GM12801 (cell line): ENCODE results near the gene RD3L.

Source experiments
- CTCF ChIP-seq: IDR thresholded peaks from one replicate; pipeline ENCODE4 v1.5.1; 2011; ENCODE audit warnings: control low read depth; ENCODE audit not compliant: insufficient read length; ENCODE audit errors: extremely low read depth

The RD3L gene

DNA sequence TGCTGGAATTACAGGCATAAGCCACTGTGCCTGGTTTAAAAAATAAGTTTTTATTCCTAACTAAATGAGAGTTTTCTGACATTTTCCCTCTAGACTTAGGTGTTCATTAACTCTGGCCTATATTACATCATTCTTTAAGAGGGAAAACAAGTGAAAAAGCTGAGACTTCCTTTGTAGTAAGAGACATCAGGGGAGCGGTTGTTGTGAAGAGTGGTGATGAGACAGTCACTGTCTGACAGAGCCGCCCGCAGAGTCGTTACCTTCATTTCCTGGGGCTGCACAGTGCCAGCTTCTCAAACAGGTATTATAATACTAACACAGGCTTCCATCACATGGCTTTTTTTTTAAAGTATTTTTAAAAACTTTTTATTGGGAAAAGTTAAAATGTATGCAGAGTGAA, 33.7 kb downstream of the RD3L start:
- no peak for TF ChIP-seq CTCF

DNA sequence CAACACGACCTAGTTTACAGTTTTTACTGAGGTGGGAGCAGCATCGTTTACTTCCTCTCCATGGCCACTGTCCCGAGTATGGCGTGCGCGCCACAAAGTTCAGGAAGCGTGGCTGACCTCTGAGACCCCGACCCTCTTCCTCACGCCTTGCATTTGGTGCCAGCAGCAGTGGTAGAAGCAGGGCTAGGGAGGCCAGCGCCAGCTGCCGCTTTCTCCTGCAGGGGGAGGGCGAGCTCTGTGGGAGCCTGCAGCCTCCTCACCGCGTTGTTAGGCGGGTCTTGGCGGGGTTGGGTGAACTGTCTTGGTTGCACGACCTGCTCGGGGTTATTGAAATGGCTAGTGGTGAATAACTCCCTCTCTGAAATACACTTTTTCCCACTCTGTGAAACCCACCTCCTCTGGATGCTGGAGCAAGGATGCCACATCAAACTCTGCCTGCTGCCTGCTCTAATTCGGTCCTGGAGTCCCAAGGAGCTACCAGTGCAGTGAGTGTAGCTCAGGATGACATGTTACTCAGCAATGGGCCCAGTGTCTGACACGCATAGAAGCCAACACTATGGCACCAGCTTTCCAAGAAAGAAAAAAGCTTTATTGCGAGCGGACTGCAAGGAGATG, 36.4 kb downstream of the RD3L start:
- TF ChIP-seq CTCF, result no peak

GRCh38 chr14:103904493-103905107, 37.7 kb downstream of the RD3L start:
- no peak for TF ChIP-seq CTCF

GRCh38 chr14:103899833-103900232, 42.5 kb downstream of the RD3L start:
- no peak for TF ChIP-seq CTCF

DNA sequence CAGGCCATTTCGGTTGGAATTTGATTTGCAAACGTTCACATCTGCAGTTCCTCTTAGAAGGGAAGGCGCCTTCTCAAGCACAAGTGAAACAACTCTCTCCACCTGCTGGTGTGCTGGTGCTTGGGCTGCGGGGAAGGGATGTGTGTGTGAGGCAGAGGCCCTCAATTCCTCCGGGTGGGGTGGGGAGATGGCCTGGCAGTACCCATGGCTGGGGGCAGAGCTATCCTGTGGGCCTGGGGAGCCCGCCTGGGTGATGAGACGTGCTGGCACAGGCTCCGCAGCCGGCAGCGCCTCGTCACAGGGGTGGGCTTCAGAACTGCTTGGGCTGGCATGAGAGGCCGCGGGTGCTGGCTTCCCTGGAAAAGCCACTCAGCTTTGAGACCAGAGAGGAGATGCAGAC, 43.0 kb downstream of the RD3L start:
- no peak for TF ChIP-seq CTCF

GRCh38 chr14:103898711-103899110, 43.6 kb downstream of the RD3L start:
- no peak for TF ChIP-seq CTCF

DNA sequence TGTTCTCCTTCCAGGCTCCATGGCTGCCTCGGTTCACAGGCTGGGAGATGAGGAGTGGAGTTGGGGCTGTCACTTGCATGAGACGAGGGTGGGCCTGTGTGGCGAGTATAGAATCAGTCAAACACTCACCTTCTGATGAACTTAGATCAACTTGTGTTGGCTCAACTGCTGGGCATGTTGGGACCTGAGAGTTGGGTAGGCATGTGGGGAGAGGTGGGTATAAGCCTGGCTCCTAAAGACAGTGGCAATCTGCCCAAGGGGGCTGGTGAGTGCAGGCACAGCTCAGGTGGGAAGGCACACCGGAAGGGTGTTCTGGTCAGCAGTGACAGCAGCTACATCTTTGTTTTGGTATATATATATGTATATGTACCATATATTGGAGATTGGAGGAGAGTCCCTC, 44.1 kb downstream of the RD3L start:
- TF ChIP-seq CTCF, result no peak
